Loucy (cell line): ENCODE measurements around the gene KHK.

Experiments
- EZH2phosphoT487 ChIP-seq: fragments of 200-600 bp; IDR thresholded peaks from 2 replicates; pipeline ENCODE4 v1.6.1; 2018; ENCODE audit warnings: antibody characterized with exemption, mild to moderate bottlenecking, moderate library complexity, borderline replicate concordance
- TF ChIP-seq, protein P1 (sequence below): fragments of 200-600 bp; sonication (generic); conservative IDR thresholded peaks from 2 replicates; pipeline ENCODE4 v1.5.1; 2014; ENCODE audit warnings: mild to moderate bottlenecking, antibody characterized with exemption, low read length

DNA sequence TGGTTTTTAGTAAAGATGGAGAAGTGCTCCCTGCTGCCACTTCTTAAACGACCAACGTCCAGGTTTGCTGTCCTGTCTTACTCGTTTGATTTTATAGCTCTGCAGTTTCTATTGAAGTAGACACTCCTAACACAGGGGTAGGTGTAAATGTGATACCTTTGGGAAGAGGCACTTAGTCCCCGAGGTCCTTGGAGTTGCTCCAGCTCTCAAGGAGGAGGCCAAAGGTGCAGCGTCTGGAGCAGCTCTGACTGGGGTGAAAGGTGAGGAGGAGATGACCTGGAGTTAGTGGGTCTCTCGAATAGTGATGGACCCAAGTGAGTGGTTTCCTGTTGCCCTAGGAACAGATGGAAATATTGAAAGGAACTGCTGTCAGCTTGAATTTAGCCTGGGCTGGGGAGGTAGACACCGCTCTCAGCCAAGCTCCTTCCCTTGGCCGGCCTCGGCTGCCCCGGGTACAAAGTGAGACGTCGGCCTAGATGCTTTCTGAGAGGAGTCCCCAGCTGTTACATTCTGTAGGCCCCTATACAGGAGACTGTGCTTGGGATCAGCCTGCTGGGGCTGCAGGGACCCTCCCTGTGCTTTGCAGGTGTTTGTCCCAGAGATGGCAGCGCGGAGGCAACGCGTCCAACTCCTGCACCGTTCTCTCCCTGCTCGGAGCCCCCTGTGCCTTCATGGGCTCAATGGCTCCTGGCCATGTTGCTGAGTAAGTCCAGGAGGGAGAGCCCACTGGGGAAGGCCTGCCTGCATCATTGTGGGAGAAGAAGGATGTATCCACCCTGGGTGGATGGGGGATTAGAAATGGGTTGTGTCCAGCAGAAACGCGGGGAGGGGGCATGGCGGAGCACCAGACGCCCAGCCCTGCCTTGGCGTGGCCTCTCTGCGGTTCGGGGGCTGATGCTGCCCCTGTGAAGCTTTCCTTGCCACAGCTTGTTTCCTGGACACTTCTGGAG lies 5.4 kb downstream of the KHK start:
- TF ChIP-seq, protein P1, sequence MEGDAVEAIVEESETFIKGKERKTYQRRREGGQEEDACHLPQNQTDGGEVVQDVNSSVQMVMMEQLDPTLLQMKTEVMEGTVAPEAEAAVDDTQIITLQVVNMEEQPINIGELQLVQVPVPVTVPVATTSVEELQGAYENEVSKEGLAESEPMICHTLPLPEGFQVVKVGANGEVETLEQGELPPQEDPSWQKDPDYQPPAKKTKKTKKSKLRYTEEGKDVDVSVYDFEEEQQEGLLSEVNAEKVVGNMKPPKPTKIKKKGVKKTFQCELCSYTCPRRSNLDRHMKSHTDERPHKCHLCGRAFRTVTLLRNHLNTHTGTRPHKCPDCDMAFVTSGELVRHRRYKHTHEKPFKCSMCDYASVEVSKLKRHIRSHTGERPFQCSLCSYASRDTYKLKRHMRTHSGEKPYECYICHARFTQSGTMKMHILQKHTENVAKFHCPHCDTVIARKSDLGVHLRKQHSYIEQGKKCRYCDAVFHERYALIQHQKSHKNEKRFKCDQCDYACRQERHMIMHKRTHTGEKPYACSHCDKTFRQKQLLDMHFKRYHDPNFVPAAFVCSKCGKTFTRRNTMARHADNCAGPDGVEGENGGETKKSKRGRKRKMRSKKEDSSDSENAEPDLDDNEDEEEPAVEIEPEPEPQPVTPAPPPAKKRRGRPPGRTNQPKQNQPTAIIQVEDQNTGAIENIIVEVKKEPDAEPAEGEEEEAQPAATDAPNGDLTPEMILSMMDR: no peak
- no peak for TF ChIP-seq EZH2phosphoT487
